Measurements from ENCODE around the gene RHOV. TPM values are rescaled to one million over a fixed set of nuclear protein-coding genes. Genes with fewer than 3 reads are reported as not detected.

Gene RHOV
- total RNA-seq, 2 experiments from 2014 or later, result 0.63 to 1.5 TPM

GRCh38 chr15:40906091-40906990 lies 32.3 kb upstream of the RHOV start:
- H3K4me3 ChIP-seq (ENCODE audit: low read depth, low read length, poor library complexity, severe bottlenecking), result peak overlapping the region; percentile 66
- peak overlapping the region; percentile 66; the same call in 1 of the 2 replicates for H2AFZ ChIP-seq (ENCODE audit: low read length)
- H3K36me3 ChIP-seq (ENCODE audit: insufficient read depth, low read length), result peaks cover 30% of the 10 kb centered on the region
- TF ChIP-seq CTCF (conservative IDR thresholded peaks at IDR 0.05; ENCODE audit: low read length) (peak; percentile 87), EZH2phosphoT487 (IDR thresholded peaks at IDR 0.05; ENCODE audit: borderline replicate concordance, low read depth, low read length) (no peak)
- no peaks in the 10 kb centered on the region for H4K20me1 ChIP-seq (ENCODE audit: insufficient read depth, low read length)
- ChIA-PET POLR2A (interaction anchor here (1.0 to 2.4 kb wide), 5 partner anchors 9 to 278 kb away, joined by 3 to 7 read pairs (median 4); partner anchors contain the start of gene VPS18), CTCF (ENCODE audit: unreplicated experiment) (interaction anchor here (0.7 to 1.8 kb wide), 6 partner anchors 11 to 340 kb away, joined by 3 to 15 read pairs (median 4); partner anchors contain the start of gene VPS18)
- H3K4me1 ChIP-seq (ENCODE audit: insufficient read depth, low read length, poor library complexity, severe bottlenecking), result peaks cover 69% of the 10 kb centered on the region
- BruUV-seq (replicated peaks), result no TSS peak
- peaks cover 4% of the 10 kb centered on the region; the same call in 1 of the 2 replicates for H3K79me2 ChIP-seq (ENCODE audit: insufficient read depth, low read depth, low read length)
- H3K27ac ChIP-seq (ENCODE audit: low read depth, low read length, poor library complexity, severe bottlenecking), result peak overlapping the region; percentile 72
- intact Hi-C loops (cut with micrococcal nuclease; ENCODE audit: unreplicated experiment), result loop anchor here (1.0 to 2.0 kb wide), 3 partner anchors 47 to 325 kb away; partner anchors contain the start of genes CHAC1 and CHP1
- H3K9me2 ChIP-seq (ENCODE audit: insufficient read depth, low read length), result no peaks in the 10 kb centered on the region
- H3K4me2 ChIP-seq (ENCODE audit: low read length), result peak overlapping the region; percentile 89
- no peaks in the 10 kb centered on the region for H3K9me3 ChIP-seq (ENCODE audit: low read length)
- peak; percentile 91 for DNase-seq (ENCODE audit: low spot score)

GRCh38 chr15:40904552-40905201 lies 30.6 kb upstream of the RHOV start:
- H3K4me2 ChIP-seq (ENCODE audit: low read length), result no peak overlapping the region
- POLR2A ChIA-PET, result interaction anchor here (0.5 kb wide), 1 partner anchor 355 kb away, joined by 4 read pairs; no protein-coding TSS in a partner anchor
- peaks cover 12% of the 10 kb centered on the region for H3K79me2 ChIP-seq (ENCODE audit: insufficient read depth, low read depth, low read length)

More at GRCh38 chr15:40904552-40905201, 30.6 kb upstream of the RHOV start:
- DNase-seq (ENCODE audit: low spot score), result no peak
- CTCF ChIA-PET (ENCODE audit: unreplicated experiment), result interaction anchor here (1.8 kb wide), 1 partner anchor 10 kb away, joined by 15 read pairs; the partner anchor contains the start of gene VPS18
- Histone ChIP-seq H4K20me1 (ENCODE audit: insufficient read depth, low read length) (no peaks in the 10 kb centered on the region), H3K4me1 (ENCODE audit: insufficient read depth, low read length, poor library complexity, severe bottlenecking) (peaks cover 61% of the 10 kb centered on the region), H3K36me3 (ENCODE audit: insufficient read depth, low read length) (peaks cover 46% of the 10 kb centered on the region), H2AFZ (ENCODE audit: low read length) (no peak overlapping the region), H3K4me3 (ENCODE audit: low read depth, low read length, poor library complexity, severe bottlenecking) (no peak overlapping the region), H3K9me2 (ENCODE audit: insufficient read depth, low read length) (no peaks in the 10 kb centered on the region), H3K9me3 (ENCODE audit: low read length) (no peaks in the 10 kb centered on the region), H3K27ac (ENCODE audit: low read depth, low read length, poor library complexity, severe bottlenecking) (peak overlapping the region; percentile 30)
- no TSS peak for BruUV-seq (replicated peaks)
- intact Hi-C loops (cut with micrococcal nuclease; ENCODE audit: unreplicated experiment), result loop anchor here (1.0 to 2.0 kb wide), 2 partner anchors 118 to 280 kb away; no protein-coding TSS in a partner anchor
- no peak for TF ChIP-seq EZH2phosphoT487 (IDR thresholded peaks at IDR 0.05; ENCODE audit: borderline replicate concordance, low read depth, low read length)
- TF ChIP-seq CTCF (conservative IDR thresholded peaks at IDR 0.05; ENCODE audit: low read length), result no peak
